Measurements from ENCODE around the gene RNF220. TPM values are rescaled to one million over a fixed set of nuclear protein-coding genes. Genes with fewer than 3 reads are reported as not detected.

Gene RNF220
- total RNA-seq, 4 donors from 2014 or later = 112 to 134 (median 132) TPM

- Histone ChIP-seq H3K27ac (no peak overlapping the region), H3K36me3 (no peaks in the 10 kb centered on the region), H3K9me3 (no peaks in the 10 kb centered on the region), H3K4me3 (peak overlapping the region in 1 of 2 donors; percentile 51), H3K27me3 (peaks cover 17% of the 10 kb centered on the region), H3K4me1 (peaks cover 0 to 38% (median 5%) of the 10 kb centered on the region in 3 donors)
- WGBS, 2 donors (ENCODE audit: low coverage in 1 of 2) = 81 to 86% methylated on average over 1 to 4 of the region's 4 CpGs
- TF ChIP-seq CTCF (IDR thresholded peaks at IDR 0.05) = no peak
- TF ChIP-seq EP300 (IDR thresholded peaks at IDR 0.05) = no peak
- no peak for TF ChIP-seq POLR2AphosphoS5 (IDR thresholded peaks at IDR 0.05)
- no peak for TF ChIP-seq POLR2A (IDR thresholded peaks at IDR 0.05)
- no peak for ATAC-seq
These were observed 211.4 kb downstream of the RNF220 start for GRCh38 chr1:44616284-44616990.

GRCh38 chr1:44616991-44617702 is 212.1 kb downstream of the RNF220 start:
- peak; percentile 72 for ATAC-seq
- Histone ChIP-seq H3K27ac (peak overlapping the region in 1 of 4 donors; percentile 20), H3K9me3 (no peaks in the 10 kb centered on the region), H3K4me3 (peak overlapping the region; percentile 4 to 51), H3K36me3 (no peaks in the 10 kb centered on the region), H3K27me3 (peaks cover 17% of the 10 kb centered on the region), H3K4me1 (peaks cover 0 to 38% (median 5%) of the 10 kb centered on the region in 3 donors)
- TF ChIP-seq POLR2AphosphoS5 (IDR thresholded peaks at IDR 0.05) = no peak
- no peak for TF ChIP-seq POLR2A (IDR thresholded peaks at IDR 0.05)
- no peak for TF ChIP-seq EP300 (IDR thresholded peaks at IDR 0.05)
- no peak for TF ChIP-seq CTCF (IDR thresholded peaks at IDR 0.05)
- 27% methylated on average over 7 of the region's 63 CpGs; no CpG with 5 or more reads in 1 of the 2 donors for WGBS, 2 donors (ENCODE audit: low coverage in 1 of 2)

GRCh38 chr1:44617703-44618029 is 212.6 kb downstream of the RNF220 start:
- Histone ChIP-seq H3K27ac (no peak overlapping the region), H3K4me3 (peak overlapping the region in 1 of 2 donors; percentile 51), H3K4me1 (peaks cover 0 to 38% (median 5%) of the 10 kb centered on the region in 3 donors), H3K9me3 (no peaks in the 10 kb centered on the region), H3K27me3 (peaks cover 17% of the 10 kb centered on the region), H3K36me3 (no peaks in the 10 kb centered on the region)
- no peak for TF ChIP-seq EP300 (IDR thresholded peaks at IDR 0.05)
- TF ChIP-seq POLR2A (IDR thresholded peaks at IDR 0.05) = no peak
- no peak for TF ChIP-seq POLR2AphosphoS5 (IDR thresholded peaks at IDR 0.05)
- no peak for TF ChIP-seq CTCF (IDR thresholded peaks at IDR 0.05)
- no peak for ATAC-seq
- 50 to 80% methylated on average over 1 of the region's 1 CpG for WGBS, 2 donors (ENCODE audit: low coverage in 1 of 2)

GRCh38 chr1:44619261-44619900 is 214.3 kb downstream of the RNF220 start:
- H3K4me1 ChIP-seq = peaks cover 0 to 38% (median 5%) of the 10 kb centered on the region in 3 donors
- TF ChIP-seq POLR2AphosphoS5 (IDR thresholded peaks at IDR 0.05) = peak; percentile 25
- no peak for TF ChIP-seq POLR2A (IDR thresholded peaks at IDR 0.05)
- no peak overlapping the region for H3K4me3 ChIP-seq
- peak overlapping the region in 2 of 4 donors; percentile 50 to 69 for H3K27ac ChIP-seq
- 44 to 50% methylated on average over 4 to 11 of the region's 12 CpGs for WGBS, 2 donors (ENCODE audit: low coverage in 1 of 2)
- peaks cover 17% of the 10 kb centered on the region for H3K27me3 ChIP-seq
- no peak for ATAC-seq
- no peaks in the 10 kb centered on the region for H3K9me3 ChIP-seq
- H3K36me3 ChIP-seq = no peaks in the 10 kb centered on the region

- Histone ChIP-seq H3K4me3 (no peak overlapping the region), H3K4me1 (peaks cover 0 to 38% (median 5%) of the 10 kb centered on the region in 3 donors), H3K27ac (peak overlapping the region in 2 of 4 donors; percentile 50 to 69), H3K9me3 (no peaks in the 10 kb centered on the region), H3K36me3 (no peaks in the 10 kb centered on the region), H3K27me3 (peaks cover 17% of the 10 kb centered on the region)
- WGBS, 2 donors (ENCODE audit: low coverage in 1 of 2) = 88 to 100% methylated on average over 2 to 3 of the region's 3 CpGs
- TF ChIP-seq POLR2AphosphoS5 (IDR thresholded peaks at IDR 0.05) = no peak
- TF ChIP-seq CTCF (IDR thresholded peaks at IDR 0.05) = no peak
- no peak for TF ChIP-seq POLR2A (IDR thresholded peaks at IDR 0.05)
- TF ChIP-seq EP300 (IDR thresholded peaks at IDR 0.05) = no peak
- ATAC-seq = no peak
These were observed 215.0 kb downstream of the RNF220 start for GRCh38 chr1:44620072-44620471.
